ENCODE results near the gene EDA. TPM values are rescaled to one million over a fixed set of nuclear protein-coding genes. Genes with fewer than 3 reads are reported as not detected.
A peak's percentile ranks its signal among the peaks of the same experiment; 100 is the strongest.

The EDA gene
- 0.65 to 1.1 TPM (median 0.85 TPM) in 3 replicates for total RNA-seq
- long read RNA-seq = 0 reads

DNA sequence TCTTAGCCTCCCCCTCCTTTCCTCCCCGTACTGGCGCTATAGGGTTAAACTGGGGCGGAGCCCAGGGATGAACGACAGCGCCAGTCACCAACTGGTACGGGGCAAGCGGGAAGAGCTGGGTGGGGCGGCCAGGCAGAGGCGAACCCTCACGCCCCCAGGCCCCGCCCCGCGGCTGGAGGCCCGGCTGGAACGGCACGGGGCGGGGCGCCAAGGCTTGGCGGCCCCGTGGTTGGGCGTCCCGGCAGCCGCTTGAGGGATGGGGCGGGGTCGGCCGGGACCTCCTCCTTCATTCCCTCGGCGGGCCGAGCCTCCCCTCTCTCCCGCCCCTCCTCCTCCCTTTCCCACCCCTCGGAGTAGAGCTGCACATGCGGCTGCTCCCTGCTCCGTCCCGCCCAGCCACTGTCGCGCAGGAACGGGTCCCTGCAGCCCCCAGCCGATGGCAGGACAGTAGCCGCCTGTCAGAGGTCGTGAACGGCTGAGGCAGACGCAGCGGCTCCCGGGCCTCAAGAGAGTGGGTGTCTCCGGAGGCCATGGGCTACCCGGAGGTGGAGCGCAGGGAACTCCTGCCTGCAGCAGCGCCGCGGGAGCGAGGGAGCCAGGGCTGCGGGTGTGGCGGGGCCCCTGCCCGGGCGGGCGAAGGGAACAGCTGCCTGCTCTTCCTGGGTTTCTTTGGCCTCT is at the start of gene EDA:
Gene EDA (plus strand): TSS at position 335 of the 678 bp plus-strand sequence.
- Mint-ChIP-seq H3K27me3 (ENCODE audit: low read depth) (peaks cover 1% of the 10 kb centered on the region), H3K4me3 (ENCODE audit: unreplicated experiment) (peak within 1 kb of the TSS; percentile 72), H3K36me3 (ENCODE audit: low read depth) (no peaks in the 10 kb centered on the region), H3K9me3 (ENCODE audit: low read depth) (peaks cover 4% of the 10 kb centered on the region), H3K4me1 (ENCODE audit: low read depth) (peaks cover 3% of the 10 kb centered on the region), H3K27ac (ENCODE audit: unreplicated experiment) (no peak within 1 kb of the TSS)
- peak; percentile 86 for DNase-seq (ENCODE audit: low spot score)
- TF ChIP-seq, protein P1, sequence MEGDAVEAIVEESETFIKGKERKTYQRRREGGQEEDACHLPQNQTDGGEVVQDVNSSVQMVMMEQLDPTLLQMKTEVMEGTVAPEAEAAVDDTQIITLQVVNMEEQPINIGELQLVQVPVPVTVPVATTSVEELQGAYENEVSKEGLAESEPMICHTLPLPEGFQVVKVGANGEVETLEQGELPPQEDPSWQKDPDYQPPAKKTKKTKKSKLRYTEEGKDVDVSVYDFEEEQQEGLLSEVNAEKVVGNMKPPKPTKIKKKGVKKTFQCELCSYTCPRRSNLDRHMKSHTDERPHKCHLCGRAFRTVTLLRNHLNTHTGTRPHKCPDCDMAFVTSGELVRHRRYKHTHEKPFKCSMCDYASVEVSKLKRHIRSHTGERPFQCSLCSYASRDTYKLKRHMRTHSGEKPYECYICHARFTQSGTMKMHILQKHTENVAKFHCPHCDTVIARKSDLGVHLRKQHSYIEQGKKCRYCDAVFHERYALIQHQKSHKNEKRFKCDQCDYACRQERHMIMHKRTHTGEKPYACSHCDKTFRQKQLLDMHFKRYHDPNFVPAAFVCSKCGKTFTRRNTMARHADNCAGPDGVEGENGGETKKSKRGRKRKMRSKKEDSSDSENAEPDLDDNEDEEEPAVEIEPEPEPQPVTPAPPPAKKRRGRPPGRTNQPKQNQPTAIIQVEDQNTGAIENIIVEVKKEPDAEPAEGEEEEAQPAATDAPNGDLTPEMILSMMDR (IDR thresholded peaks at IDR 0.05) = no peak

- Mint-ChIP-seq H3K4me1 (ENCODE audit: low read depth) (no peaks in the 10 kb centered on the region), H3K27ac (ENCODE audit: unreplicated experiment) (no peak overlapping the region), H3K9me3 (ENCODE audit: low read depth) (peaks cover 21% of the 10 kb centered on the region), H3K4me3 (ENCODE audit: unreplicated experiment) (no peak overlapping the region), H3K27me3 (ENCODE audit: low read depth) (no peaks in the 10 kb centered on the region), H3K36me3 (ENCODE audit: low read depth) (no peaks in the 10 kb centered on the region)
- TF ChIP-seq, protein P1 (IDR thresholded peaks at IDR 0.05) = no peak
- DNase-seq (ENCODE audit: low spot score) = no peak
Measured at GRCh38 chrX:69568828-69569227, 47.1 kb upstream of the EDA start.

GRCh38 chrX:69597399-69597798 is 18.5 kb upstream of the EDA start:
- H3K27ac Mint-ChIP-seq (ENCODE audit: unreplicated experiment) = no peak overlapping the region
- no peaks in the 10 kb centered on the region for H3K27me3 Mint-ChIP-seq (ENCODE audit: low read depth)
- DNase-seq (ENCODE audit: low spot score) = no peak
- H3K9me3 Mint-ChIP-seq (ENCODE audit: low read depth) = peaks cover 3% of the 10 kb centered on the region
- TF ChIP-seq, protein P1 (IDR thresholded peaks at IDR 0.05) = no peak
- no peaks in the 10 kb centered on the region for H3K4me1 Mint-ChIP-seq (ENCODE audit: low read depth)
- no peak overlapping the region for H3K4me3 Mint-ChIP-seq (ENCODE audit: unreplicated experiment)
- no peaks in the 10 kb centered on the region for H3K36me3 Mint-ChIP-seq (ENCODE audit: low read depth)

- Mint-ChIP-seq H3K4me1 (ENCODE audit: low read depth) (no peaks in the 10 kb centered on the region), H3K4me3 (ENCODE audit: unreplicated experiment) (no peak overlapping the region), H3K9me3 (ENCODE audit: low read depth) (peaks cover 3% of the 10 kb centered on the region), H3K27me3 (ENCODE audit: low read depth) (peaks cover 2% of the 10 kb centered on the region), H3K27ac (ENCODE audit: unreplicated experiment) (no peak overlapping the region), H3K36me3 (ENCODE audit: low read depth) (no peaks in the 10 kb centered on the region)
- DNase-seq (ENCODE audit: low spot score) = no peak
- TF ChIP-seq, protein P1 (IDR thresholded peaks at IDR 0.05) = no peak
Measured at GRCh38 chrX:69600182-69600581, 15.7 kb upstream of the EDA start.

DNA sequence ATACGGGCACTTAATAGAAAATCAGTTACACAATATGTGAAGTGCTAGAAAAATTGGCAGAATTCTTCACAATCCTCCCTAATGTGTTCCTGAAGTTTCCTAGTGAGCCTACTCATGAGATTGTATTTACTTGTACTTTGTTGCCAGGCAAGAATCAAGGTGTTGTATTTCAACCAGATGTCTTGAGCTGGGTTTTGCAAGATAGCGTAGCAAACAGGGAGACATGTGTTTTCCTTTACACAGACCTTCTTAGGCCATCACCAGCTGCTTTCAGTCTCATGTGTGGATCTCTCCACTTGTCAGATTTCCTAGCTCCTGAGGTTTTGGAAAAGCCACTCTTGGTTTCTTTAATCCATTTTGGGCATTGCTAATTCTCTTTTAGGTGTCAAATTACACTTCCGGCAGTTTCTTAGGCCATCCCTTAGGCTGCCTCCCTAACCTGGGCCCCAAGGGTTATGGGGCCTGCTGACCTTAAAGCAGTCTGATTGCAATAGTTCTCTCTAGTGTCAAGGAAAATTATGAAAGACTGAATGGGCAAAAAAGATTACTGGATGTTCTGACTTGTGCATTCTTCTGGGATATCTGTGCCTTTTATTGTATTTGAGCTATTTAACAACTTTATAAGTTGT is 12.2 kb upstream of the EDA start:
- H3K27ac Mint-ChIP-seq (ENCODE audit: unreplicated experiment) = no peak overlapping the region
- no peaks in the 10 kb centered on the region for H3K9me3 Mint-ChIP-seq (ENCODE audit: low read depth)
- TF ChIP-seq, protein P1 (IDR thresholded peaks at IDR 0.05) = no peak
- no peak overlapping the region for H3K4me3 Mint-ChIP-seq (ENCODE audit: unreplicated experiment)
- no peak for DNase-seq (ENCODE audit: low spot score)
- H3K36me3 Mint-ChIP-seq (ENCODE audit: low read depth) = no peaks in the 10 kb centered on the region
- H3K4me1 Mint-ChIP-seq (ENCODE audit: low read depth) = no peaks in the 10 kb centered on the region
- H3K27me3 Mint-ChIP-seq (ENCODE audit: low read depth) = peaks cover 2% of the 10 kb centered on the region

Data from chondrocyte (in vitro differentiated cells).